Right renal pelvis (tissue), 4 donors: ENCODE data around the gene FRS2. TPM values are rescaled to one million over a fixed set of nuclear protein-coding genes. Genes with fewer than 3 reads are reported as not detected.
"Not testable (repeated sequence)": the region's sequence is repeated elsewhere in the genome, so short reads cannot be mapped to it uniquely, and the experiment has no call there.

Source experiments
- DNase-seq, 4 donors: peaks; one replicate each; pipeline ENCODE4 v3.0.0-alpha.2; 2013; ENCODE audit warnings: low read depth in 4 of 4, low spot score in 3 of 4, missing footprints in 1 of 4
- polyA plus RNA-seq, 4 donors: library from polyadenylated mRNA; unstranded; fragments of 120-200 nt; gene quantifications; one replicate each; pipeline ENCODE4 v1.2.1, GENCODE V29; 2013; ENCODE audit not compliant: insufficient read length in 4 of 4

Gene FRS2
- polyA plus RNA-seq, 4 donors = 39.4 to 55.5 (median 48.5) TPM

DNA sequence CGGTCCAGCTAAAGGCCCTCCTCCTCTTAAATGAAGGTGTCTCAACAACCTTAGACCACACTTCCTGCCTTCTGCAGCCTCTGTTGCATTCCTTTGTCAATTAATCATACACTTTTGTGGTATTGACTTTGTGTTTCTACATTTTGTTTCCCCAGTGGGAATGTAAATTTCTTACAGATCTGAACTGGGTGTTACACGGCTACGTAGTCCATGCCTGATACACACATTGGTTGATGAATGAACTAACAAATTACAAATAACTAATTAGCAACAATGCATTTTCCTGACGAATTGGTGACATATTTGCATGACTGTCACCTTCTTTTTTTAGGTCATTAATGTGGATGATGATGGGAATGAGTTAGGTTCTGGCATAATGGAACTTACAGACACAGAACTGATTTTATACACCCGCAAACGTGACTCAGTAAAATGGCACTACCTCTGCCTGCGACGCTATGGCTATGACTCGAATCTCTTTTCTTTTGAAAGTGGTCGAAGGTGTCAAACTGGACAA lies 99.9 kb downstream of the FRS2 start:
- no peak for DNase-seq

DNA sequence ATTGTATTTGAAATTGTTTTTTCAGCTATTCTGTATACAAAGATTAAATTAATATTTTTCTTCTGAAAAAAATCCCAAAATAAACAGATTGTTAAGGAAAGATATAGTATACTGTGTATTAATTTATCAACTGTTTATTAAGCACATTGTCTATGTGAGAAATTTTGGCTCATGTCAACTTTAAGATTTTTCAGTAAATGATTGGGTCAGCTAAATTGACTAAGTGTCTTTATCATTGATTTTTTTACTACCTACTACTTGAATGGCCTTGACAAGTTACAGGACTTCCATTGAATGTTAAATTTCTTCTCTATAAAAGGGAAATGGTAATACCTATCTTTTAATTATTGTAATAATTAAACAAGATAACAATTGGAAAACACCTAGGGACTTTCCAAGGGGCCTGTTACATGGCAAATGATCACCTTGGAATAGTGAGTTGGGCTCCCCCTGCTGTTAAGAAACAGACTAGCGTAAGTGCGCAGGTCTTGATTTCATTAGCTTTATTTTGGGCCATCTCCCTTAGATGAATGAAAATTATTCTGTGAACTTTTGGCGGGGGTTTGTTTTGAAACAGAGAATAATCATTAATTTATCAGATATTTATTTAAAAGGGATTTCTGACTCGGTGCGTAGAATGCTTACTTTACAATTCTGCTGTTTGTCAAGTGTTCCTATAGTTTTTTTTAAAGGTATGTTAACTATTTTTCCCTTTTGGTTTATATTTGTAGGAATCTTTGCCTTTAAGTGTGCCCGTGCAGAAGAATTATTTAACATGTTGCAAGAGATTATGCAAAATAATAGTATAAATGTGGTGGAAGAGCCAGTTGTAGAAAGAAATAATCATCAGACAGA lies 100.6 kb downstream of the FRS2 start:
- DNase-seq = peak in 3 of 4 donors; percentile 38 to 43 (median 38)

DNA sequence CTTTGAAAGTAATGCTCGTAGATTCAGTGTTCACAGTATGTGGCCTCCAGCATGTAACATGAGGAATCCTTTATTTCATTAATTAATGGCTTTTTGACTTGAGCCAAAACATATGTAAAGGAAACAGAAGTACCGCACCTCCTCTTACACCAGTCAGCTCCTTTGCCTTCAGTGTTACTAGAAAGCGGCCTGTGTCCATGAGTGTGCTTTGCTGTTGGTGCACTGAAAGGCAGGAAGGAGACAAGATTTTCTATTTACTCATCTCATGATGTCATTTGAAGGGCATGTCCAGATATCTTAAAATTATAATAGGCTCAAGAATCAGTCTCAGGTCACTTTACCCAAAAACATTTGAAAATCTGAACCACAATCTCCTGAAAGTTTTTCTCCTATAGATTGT lies 105.2 kb downstream of the FRS2 start:
- DNase-seq = no peak

DNA sequence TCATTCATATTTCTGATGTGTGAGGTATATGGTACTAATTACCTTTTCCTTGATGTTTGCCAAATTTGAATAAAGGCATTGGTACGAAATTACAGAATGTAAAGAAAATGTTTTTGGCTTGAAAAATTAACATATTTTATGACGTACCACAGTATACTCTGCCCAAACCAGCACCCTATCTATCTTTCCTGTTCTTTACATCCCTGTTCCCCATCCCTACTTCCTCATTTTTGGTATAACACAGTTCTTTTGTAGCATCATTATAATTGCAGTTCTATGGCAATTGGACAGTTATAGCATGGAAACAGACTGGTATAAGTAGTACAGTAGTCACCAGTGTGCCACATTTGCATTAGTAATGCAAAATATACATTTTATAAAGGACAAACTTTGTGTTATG lies 108.1 kb downstream of the FRS2 start:
- DNase-seq = no peak

DNA sequence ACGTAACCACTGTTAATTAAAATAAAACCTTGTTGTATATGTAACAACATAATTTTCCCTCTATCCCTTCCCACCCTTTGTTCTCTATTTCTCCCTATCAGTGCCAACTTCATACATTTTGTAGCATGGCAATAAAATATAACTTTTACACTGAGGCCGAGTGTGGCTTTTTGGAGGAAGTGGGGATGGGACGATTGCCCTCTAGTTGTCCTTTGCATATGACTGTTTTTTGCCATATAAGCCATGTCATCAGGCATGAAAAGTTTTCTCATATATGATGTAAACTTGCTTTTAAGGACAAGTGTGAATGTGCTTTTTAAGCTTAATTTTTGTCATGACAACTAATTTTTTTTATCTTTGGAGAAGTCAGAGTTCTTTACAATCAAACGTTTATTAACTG lies 108.8 kb downstream of the FRS2 start:
- no peak for DNase-seq

DNA sequence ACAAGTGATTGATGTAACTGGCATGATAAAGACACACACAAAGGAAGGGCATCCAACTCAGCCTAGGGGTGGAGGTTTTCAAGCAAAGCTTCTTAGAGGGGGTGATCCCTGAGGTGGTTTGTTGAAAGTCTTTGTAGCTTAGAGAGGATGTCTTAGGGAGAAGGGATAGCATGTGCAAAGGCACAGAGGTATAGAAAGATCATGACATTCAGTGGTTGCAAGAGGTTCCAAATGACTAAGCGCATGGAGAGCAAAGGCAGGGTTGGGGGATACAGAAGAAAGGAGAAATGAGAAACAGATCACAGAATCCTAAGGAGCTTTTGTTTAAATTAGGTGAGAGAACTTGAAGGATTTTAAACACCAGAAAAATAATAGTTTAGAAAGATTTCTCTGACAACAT lies 109.9 kb downstream of the FRS2 start:
- DNase-seq = no peak

DNA sequence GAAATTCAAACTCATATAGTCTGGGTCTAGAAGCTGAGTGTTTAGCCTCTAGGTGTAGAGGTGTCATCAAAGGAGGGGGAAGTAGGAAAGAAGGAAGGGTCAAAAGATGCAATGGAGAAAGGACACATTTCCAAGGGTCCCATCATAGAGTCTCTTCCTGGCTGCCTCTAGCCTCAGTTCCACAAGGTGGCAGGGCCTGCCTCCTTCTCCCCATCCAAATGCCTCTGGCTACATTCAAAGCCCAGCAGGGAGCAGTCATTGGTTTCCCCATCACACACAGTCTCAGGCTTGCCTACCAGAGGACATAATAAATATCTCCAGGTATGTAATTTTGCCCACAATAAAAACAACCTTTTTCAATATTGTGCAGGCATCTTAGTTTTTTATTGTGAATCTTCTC lies 113.0 kb downstream of the FRS2 start:
- DNase-seq = no peak

DNA sequence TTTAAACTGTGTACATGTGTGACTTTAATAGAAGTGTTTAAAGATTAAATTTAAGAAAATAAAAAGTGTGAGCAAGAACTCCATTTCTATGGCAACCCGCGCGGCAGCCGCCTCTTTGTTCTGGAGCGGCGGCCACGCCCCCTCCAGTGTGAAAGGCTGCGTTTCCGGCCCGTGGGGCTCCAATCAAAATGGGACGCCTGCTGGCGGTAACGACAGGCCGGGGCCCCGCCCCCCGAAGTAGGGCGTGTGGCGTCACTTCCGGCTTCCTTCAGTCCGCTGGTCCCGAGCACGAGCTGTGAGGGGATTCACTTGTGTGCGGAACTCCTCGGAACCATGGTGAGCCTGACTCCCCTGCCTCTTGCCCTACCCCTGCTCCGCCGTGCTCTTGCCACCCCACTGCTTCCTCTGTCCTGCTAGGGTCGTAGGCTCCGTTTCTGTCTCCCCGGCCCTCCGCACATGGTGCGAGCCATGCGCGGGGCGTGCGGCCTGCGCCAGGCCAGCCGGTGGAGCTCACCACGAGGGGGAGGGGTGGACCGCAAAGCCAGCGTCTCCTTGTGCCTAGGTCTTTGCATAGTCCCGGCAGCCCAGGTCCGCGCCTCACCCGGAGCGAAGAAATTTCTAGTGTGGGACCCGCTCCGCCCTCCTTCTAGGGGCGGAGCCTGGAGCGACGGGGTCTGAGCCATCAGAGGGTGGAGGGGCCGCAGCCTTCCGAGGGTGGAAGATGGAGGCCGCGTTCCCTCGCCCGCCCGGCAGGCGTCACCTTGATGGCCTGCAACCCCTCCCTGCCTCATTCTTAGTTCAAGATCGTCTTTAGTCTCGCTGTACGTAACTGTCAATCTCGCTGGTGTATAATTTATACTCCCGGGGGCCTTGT lies 115.2 kb downstream of the FRS2 start, which contains the start of gene CCT2:
CCT2 (plus strand) TSS at position 271 of the 874 bp plus-strand sequence; CDS start at position 334, 63 bp downstream.
- DNase-seq = peak; percentile 91 to 97 (median 93)

DNA sequence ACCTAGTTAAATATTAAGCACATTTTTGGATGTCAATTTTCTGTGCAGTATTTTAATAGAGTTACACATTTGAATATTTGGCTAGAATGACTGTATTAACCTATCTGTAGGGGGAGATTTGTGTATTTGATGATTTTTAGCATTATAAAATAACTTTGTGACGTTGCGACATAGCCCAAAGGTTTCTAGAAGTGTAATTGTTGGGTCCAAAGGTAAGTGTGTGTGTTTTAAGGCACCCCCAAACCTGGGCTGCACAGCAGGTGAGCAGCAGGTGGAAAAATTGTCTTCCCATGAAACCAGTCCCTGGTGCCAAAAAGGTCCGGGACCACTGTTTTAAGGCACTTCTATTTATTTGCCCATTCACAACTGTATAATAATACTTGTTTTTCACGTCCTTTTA lies 118.3 kb downstream of the FRS2 start:
- DNase-seq = no peak

DNA sequence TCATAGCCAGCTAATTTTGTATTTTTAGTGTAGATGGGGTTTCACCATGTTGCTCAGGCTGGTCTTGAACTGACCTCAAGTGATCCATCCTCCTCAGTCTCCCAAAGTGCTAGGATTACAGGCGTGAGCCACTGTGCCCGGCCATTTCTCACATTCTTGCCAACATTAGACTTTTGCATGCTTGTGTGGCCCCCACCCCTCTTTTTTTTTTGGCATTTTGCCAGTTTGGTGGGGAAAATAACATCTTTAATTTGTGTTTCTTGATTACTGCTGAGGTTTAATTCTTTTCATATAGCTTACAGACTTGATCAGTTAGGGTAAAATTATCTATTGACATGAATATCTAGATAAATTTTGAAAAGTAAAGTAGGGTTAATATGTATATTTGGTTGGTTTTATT lies 118.9 kb downstream of the FRS2 start:
- no peak for DNase-seq

DNA sequence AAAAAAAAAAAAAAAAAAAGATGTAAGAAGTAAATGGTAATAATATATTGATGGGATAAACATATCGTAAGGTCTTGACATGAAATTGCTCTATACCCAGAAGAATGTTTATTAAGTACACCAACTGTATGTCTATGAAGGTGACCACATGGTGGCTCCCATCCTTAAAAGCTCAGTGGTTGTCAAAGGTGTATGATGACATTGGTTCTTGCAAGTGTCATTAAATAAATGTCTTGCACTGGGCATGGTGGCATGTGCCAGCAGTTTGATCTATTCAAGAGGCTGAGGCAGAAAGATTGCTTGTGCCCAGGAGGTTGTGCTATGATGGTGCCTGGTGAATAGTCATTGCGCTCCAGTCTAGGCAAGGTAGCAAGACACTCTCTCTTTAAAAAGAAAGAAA lies 125.5 kb downstream of the FRS2 start:
- DNase-seq = no peak

DNA sequence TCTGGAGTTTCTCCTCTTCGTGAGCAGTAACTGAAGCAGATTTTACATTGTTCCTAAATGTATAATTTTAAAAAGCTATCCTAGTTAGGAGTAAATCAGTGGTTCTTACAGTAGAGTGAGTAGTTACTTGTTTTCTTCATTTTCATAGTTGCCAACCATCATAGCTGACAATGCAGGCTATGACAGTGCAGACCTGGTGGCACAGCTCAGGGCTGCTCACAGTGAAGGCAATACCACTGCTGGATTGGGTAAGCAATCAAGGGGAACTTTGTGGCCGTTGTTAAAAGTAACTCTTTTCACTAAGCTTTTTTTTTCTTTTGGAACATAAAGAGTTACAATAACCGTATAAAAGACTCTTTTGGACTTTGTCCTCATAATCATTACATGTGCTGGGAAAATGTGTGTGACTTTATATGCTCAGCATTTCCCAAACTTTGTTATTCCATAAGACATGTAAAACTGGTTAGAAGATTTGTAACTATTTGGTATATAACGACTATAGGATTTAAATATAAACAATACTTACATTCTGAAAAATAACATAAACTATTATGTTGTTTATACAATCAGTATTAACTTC lies 128.1 kb downstream of the FRS2 start:
- no peak for DNase-seq

DNA sequence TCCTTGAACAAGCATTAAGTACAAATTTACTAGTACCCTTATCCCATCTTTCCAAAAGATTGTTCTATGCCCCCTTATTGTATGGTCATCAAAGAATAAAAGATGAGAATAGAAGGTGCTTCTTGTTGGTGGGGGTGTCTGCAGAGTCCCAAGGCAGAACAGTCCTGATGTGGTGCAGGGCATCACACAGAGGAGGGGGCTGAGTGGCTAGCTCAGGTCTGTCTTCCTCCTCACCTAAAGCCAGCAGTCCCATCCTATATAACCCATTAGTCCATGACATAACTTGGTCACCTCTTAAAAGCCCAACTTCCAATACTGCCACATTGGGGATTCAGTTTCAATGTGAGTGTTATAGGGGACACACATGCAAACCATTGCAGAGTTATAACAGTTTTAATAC lies 130.6 kb downstream of the FRS2 start:
- DNase-seq = no peak

DNA sequence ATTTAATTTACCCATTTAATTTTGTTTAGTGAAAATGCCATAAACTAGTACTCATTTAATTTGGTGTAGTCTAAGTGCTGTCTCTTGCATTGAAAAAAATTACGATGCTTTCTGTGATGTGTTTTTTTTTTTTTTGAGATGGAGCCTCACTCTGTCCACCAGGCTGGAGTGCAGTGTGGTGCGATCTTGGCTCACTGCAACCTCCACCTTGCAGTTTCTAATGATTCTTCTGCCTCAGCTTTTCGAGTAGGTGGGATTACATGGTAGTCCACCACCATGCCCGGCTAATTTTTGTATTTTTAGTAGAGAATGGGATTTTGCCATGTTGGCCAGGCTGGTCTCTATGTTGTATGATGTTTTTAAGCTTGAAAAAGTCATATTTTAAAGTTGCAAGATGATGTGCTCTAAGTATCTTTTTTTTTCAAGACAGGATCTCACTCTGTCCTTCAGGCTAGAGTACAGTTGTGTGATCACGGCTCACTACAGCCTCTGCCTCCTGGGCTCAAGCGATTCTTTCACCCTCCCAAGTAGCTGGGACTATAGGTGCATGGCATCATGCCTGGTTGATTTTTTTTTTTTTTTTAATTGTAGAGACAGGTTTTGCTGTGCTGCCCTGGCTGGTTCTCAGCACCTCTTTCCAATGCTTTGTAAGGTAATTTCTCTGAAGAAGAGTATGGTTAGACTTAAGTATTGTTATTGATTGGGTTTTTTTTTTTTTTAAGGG lies 131.9 kb downstream of the FRS2 start:
- DNase-seq = no peak

DNA sequence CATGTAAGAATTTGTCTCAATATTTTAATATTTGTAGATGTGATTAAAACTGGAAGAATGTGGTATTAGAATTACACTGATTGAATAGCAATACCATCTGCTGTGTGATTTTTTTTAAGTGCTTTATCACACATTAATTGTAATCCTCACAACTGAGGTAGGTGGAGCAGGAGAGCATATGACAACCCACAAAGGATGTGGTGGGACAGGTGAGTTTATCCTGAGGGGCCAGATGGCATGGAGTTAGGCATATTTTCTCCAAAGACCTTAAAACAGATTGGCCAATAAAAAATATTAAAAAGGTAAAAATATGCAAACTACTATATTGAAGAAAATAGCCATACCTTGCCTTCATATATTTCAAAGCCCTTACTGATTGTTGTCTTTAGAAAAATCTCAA lies 132.8 kb downstream of the FRS2 start:
- DNase-seq = no peak

DNA sequence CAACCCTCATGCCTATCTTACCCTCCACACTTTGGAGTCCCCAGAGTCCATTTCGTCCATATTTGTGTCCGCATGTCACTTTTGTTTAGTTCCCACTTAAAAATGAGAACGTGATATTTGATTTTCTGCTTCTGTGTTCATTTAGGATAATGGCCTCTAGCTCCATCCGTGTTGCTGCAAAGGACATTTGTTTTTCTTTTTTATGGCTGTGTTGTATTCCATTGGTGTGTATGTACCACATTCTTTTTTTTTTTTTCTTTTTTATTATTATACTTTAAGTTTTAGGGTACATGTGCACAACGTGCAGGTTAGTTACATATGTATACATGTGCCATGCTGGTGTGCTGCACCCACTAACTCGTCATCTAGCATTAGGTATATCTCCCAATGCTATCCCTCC lies 133.4 kb downstream of the FRS2 start:
- DNase-seq = not testable (repeated sequence)

DNA sequence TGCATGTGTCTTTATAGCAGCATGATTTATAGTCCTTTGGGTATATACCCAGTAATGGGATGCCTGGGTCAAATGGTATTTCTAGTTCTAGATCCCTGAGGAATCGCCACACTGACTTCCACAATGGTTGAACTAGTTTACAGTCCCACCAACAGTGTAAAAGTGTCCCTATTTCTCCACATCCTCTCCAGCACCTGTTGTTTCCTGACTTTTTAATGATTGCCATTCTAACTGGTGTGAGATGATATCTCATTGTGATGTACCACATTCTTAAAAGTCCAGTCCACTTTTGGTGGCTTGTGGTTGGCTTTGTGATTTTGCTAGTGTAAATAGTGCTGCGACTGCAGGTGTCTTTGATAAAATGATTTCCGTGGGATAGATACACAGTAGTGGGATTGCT lies 134.1 kb downstream of the FRS2 start:
- DNase-seq = not testable (repeated sequence)

DNA sequence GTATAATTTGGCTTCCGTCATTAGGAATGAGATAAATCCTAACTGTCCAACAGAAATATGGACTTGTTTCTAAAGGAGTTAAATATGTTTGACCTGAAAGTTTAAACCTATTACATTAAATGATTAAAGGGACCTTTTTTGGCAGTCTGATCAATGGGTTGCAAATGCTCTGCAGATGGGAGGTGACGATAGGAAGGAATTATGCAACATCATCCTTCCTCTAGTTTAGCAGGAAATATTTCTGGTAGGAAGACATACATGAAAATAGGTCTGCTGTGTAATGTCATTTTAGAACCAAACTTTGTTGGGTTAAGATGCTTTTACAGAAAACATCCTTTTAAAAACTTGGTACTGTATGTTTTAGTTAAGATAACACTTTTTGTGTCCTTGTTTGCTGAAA lies 137.9 kb downstream of the FRS2 start:
- no peak for DNase-seq

DNA sequence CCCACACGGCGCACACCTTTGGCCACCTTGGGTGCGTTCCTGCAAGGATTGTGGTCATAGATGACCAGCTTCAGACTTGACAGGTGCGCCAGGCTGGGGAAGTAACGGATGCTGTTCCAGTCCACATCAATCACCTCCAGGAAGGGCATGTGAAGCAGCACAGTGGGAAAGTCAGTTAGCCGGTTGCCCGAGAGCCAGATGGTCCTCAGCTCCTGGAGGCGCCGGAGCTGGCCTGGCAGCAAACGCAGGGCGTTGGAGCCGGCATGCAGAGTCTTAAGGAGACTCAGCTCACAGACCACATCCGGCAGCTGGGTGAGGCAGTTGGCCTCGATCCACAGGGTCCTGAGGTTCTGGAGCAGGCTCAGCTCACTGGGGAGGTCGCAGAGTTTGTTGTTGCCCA lies 139.9 kb downstream of the FRS2 start:
- no peak for DNase-seq

DNA sequence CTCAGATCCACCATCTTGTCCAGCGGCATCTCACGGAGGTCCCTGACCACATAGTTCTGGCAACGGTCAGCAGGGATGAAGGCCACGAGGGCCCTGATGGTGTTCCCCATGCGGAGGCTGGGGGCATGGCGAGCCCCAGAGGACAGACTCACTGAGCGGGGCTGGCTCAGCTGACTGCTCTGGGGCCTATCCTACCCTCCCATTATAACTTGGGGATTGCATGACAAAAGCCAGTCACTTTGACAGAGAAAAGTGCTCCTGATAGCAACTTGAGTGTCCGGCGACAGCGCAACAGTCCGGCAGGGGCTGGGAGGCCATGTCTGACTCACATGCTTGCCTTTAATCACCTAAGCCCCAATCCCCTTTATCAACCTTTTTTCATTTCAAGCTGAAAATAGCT lies 140.5 kb downstream of the FRS2 start, which contains the start of gene LRRC10:
LRRC10 (minus strand) TSS at position 179 of the 400 bp plus-strand sequence; CDS start at position 110, 69 bp downstream.
- no peak for DNase-seq
